NT2/D1 (cell line): ENCODE data around the gene CRB1.

Experiments
- SUZ12 ChIP-seq: IDR thresholded peaks from 2 replicates; pipeline ENCODE4 v1.6.1; 2011; ENCODE audit not compliant: insufficient read length, insufficient read depth; ENCODE audit errors: extremely low read depth
- YY1 ChIP-seq: IDR thresholded peaks from 2 replicates; pipeline ENCODE4 v1.6.1; 2011; ENCODE audit not compliant: insufficient read length, insufficient read depth
- ZNF274 ChIP-seq: IDR thresholded peaks from 2 replicates; pipeline ENCODE4 v1.6.1; 2011; ENCODE audit warnings: mild to moderate bottlenecking, low read depth, low read length

DNA sequence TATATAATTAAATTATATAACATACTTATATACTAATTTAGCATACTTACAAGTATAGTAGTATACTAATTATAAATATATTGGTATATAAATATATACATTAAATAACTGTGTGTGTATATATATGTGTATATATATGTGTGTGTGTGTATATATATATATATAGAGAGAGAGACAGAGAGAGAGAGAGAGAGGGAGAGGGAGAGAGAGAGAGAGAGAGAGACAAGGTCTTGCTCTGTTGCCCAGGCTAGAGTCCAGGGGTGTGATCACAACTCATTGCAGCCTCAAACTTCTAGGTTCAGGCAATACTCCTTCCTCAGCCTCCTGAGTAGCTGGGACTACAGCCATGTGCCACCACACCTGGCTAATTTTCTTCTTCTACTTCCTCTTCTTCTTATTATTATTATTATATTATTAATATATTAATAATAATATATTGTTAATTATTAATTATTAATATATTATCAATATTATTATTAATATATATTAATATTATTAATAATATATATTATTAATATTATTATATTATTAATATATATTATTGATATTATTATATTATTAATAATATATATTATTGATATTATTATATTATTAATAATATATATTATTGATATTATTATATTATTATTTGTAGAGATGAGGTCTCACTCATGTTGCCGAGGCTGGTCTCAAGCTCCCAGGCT lies 185.5 kb downstream of the CRB1 start:
- no peak for TF ChIP-seq ZNF274
- no peak for TF ChIP-seq YY1
- TF ChIP-seq SUZ12 = no peak
